Small intestine (tissue), 7 donors: ENCODE measurements around the gene ZNF821. TPM values are rescaled to one million over a fixed set of nuclear protein-coding genes. Genes with fewer than 3 reads are reported as not detected.
"Not testable (repeated sequence)": the region's sequence is repeated elsewhere in the genome, so short reads cannot be mapped to it uniquely, and the experiment has no call there.

Experiments used
- DNase-seq, 2 donors: peaks; one replicate each; pipeline versions ENCODE4 v3.0.0 to v3.0.0-alpha.2; 2013
- FAIRE-seq: peaks from 2 replicates; lab custom pipeline; 2012; peaks lifted over from hg19 to GRCh38; lab: Jason Lieb, UNC
- H3K27ac ChIP-seq, 3 donors: one replicate each; pipeline ENCODE4 v1.5.1; 2013; ENCODE audit warnings: low read length in 2 of 3, mild to moderate bottlenecking in 2 of 3, control low read depth in 1 of 3, inconsistent platforms in 1 of 3, low read depth in 1 of 3, moderate library complexity in 1 of 3
- H3K27me3 ChIP-seq, 3 donors: one replicate each; pipeline ENCODE4 v1.6.1; 2013; ENCODE audit warnings: low read length in 3 of 3, inconsistent platforms in 1 of 3; ENCODE audit not compliant: control insufficient read depth in 3 of 3, insufficient read depth in 3 of 3
- H3K36me3 ChIP-seq, 3 donors: one replicate each; pipeline ENCODE4 v1.6.1; 2013; ENCODE audit warnings: low read length in 3 of 3, inconsistent platforms in 1 of 3, low read depth in 1 of 3, mild to moderate bottlenecking in 1 of 3, moderate library complexity in 1 of 3; ENCODE audit not compliant: control insufficient read depth in 3 of 3, insufficient read depth in 2 of 3
- H3K4me1 ChIP-seq, 3 donors: one replicate each; pipeline ENCODE4 v1.6.1; 2013; ENCODE audit warnings: low read length in 2 of 3, inconsistent platforms in 1 of 3, low read depth in 1 of 3, mild to moderate bottlenecking in 1 of 3, moderate library complexity in 1 of 3; ENCODE audit not compliant: control insufficient read depth in 3 of 3, insufficient read depth in 2 of 3
- H3K4me3 ChIP-seq, 3 donors: one replicate each; pipeline ENCODE4 v1.5.1; 2013; ENCODE audit warnings: low read length in 3 of 3, control low read depth in 1 of 3, inconsistent platforms in 1 of 3, low read depth in 1 of 3, mild to moderate bottlenecking in 1 of 3, moderate library complexity in 1 of 3
- H3K9me3 ChIP-seq, 2 donors: one replicate each; pipeline ENCODE4 v1.6.1; 2013; ENCODE audit warnings: low read depth in 1 of 2, low read length in 1 of 2; ENCODE audit not compliant: control insufficient read depth in 2 of 2, insufficient read depth in 1 of 2
- WGBS, 3 donors: extraction: QIAGEN DNeasy Blood & Tissue Kit; methylation state at CpG; one replicate each; pipeline ENCODE4 v1.1.7; 2013; 5-methylcytosine and 5-hydroxymethylcytosine counted together
- polyA plus RNA-seq, 4 donors: library from polyadenylated mRNA; stranded (reverse) in 3 of 4; unstranded in 1 of 4; fragments of 200-250 nt in 3 of 4; fragments of 120-200 nt in 1 of 4; gene quantifications; one replicate each; pipeline versions ENCODE4 v1.2.1 to v1.2.3, GENCODE V29; 2013
- donor health status: healthy with polysubstance abuse.
- donor health status: control.
- donor health status: control.
- donor health status: Bipolar disorder and iron deficiency.
- donor health status: healthy.

ZNF821 gene
- polyA plus RNA-seq, 4 donors, result 7.2 to 15.7 (median 11.2) TPM

- Histone ChIP-seq H3K27me3 (no peaks in the 10 kb centered on the region), H3K4me3 (no peak overlapping the region), H3K36me3 (no peaks in the 10 kb centered on the region), H3K9me3 (no peaks in the 10 kb centered on the region), H3K4me1 (no peaks in the 10 kb centered on the region), H3K27ac (no peak overlapping the region)
- no peak for DNase-seq
- no peak for FAIRE-seq
- 63 to 84% (median 75%) methylated on average over 3 of the region's 3 CpGs for WGBS, 3 donors
Observed at GRCh38 chr16:71834291-71834690, 49.7 kb downstream of the ZNF821 start.

GRCh38 chr16:71832112-71832511 lies 51.9 kb downstream of the ZNF821 start:
- not testable (repeated sequence) for H3K9me3 ChIP-seq, DNase-seq, H3K36me3 ChIP-seq, FAIRE-seq, H3K4me1 ChIP-seq, H3K27ac ChIP-seq, H3K4me3 ChIP-seq, H3K27me3 ChIP-seq
- WGBS, 3 donors, result 91 to 97% (median 94%) methylated on average over 2 of the region's 2 CpGs

- H3K36me3 ChIP-seq, H3K4me3 ChIP-seq, H3K27me3 ChIP-seq, DNase-seq, H3K27ac ChIP-seq, H3K4me1 ChIP-seq, H3K9me3 ChIP-seq, FAIRE-seq: not testable (repeated sequence)
- WGBS, 3 donors, result 86 to 96% (median 89%) methylated on average over 3 of the region's 3 CpGs
Observed at GRCh38 chr16:71831698-71832097, 52.3 kb downstream of the ZNF821 start.

GRCh38 chr16:71830359-71830758 lies 53.6 kb downstream of the ZNF821 start:
- WGBS, 3 donors, result 78 to 84% (median 82%) methylated on average over 2 of the region's 2 CpGs
- FAIRE-seq (no peak), DNase-seq (no peak)
- H3K9me3 ChIP-seq, result no peaks in the 10 kb centered on the region
- H3K36me3 ChIP-seq, result no peaks in the 10 kb centered on the region
- no peak overlapping the region for H3K4me3 ChIP-seq
- no peaks in the 10 kb centered on the region for H3K27me3 ChIP-seq
- no peak overlapping the region for H3K27ac ChIP-seq
- no peaks in the 10 kb centered on the region for H3K4me1 ChIP-seq

GRCh38 chr16:71826533-71827017 lies 57.4 kb downstream of the ZNF821 start:
- Histone ChIP-seq H3K4me3 (no peak overlapping the region), H3K4me1 (no peaks in the 10 kb centered on the region), H3K27ac (no peak overlapping the region), H3K9me3 (no peaks in the 10 kb centered on the region), H3K36me3 (no peaks in the 10 kb centered on the region), H3K27me3 (no peaks in the 10 kb centered on the region)
- FAIRE-seq, result no peak
- no peak for DNase-seq
- WGBS, 3 donors, result 75 to 86% (median 83%) methylated on average over 5 of the region's 5 CpGs

- not testable (repeated sequence) for H3K36me3 ChIP-seq, H3K4me3 ChIP-seq, H3K27me3 ChIP-seq, H3K4me1 ChIP-seq, H3K9me3 ChIP-seq, FAIRE-seq, DNase-seq
- 73 to 85% (median 78%) methylated on average over 10 of the region's 10 CpGs for WGBS, 3 donors
- H3K27ac ChIP-seq, result peak overlapping the region in 1 of 3 donors; percentile 22
Observed at GRCh38 chr16:71817155-71817500, 66.9 kb downstream of the ZNF821 start.

- no peaks in the 10 kb centered on the region for H3K27me3 ChIP-seq
- FAIRE-seq, result no peak
- H3K27ac ChIP-seq, result no peak overlapping the region
- H3K4me1 ChIP-seq, result peaks cover 0 to 4% (median 3%) of the 10 kb centered on the region in 3 donors
- H3K9me3 ChIP-seq, result no peaks in the 10 kb centered on the region
- H3K36me3 ChIP-seq, result no peaks in the 10 kb centered on the region
- no peak for DNase-seq
- H3K4me3 ChIP-seq, result no peak overlapping the region
- WGBS, 3 donors, result 74 to 87% (median 86%) methylated on average over 4 to 5 of the region's 5 CpGs
Observed at GRCh38 chr16:71811261-71811803, 72.7 kb downstream of the ZNF821 start.

DNA sequence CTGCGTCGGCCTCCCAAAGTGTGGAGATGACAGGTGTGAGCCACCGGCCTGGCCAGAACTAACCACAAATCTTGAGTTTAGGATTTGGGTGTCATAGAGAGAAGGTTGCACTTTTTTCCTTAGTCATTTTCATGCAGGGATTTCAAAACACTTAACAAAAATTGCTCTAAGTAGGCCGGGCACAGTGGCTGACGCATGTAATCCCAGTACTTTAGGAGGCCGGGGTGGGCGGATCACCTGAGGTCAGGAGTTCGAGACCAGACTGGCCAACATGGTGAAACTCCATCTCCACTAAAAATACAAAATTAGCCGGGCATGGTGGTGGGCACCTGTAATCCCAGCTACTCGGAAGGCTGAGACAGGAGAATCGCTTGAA lies 73.8 kb downstream of the ZNF821 start:
- H3K27ac ChIP-seq, result peak overlapping the region in 2 of 3 donors; percentile 83 to 93
- not testable (repeated sequence) for H3K27me3 ChIP-seq, DNase-seq, H3K36me3 ChIP-seq, H3K4me3 ChIP-seq, FAIRE-seq, H3K9me3 ChIP-seq, H3K4me1 ChIP-seq
- WGBS, 3 donors, result 89 to 93% (median 91%) methylated on average over 11 of the region's 11 CpGs
